ENCODE data around the gene MED15. TPM values are rescaled to one million over a fixed set of nuclear protein-coding genes. Genes with fewer than 3 reads are reported as not detected.

MED15 gene
- total and polyA plus RNA-seq, 2 donors from 2014 or later: 31.7 to 102 TPM

- FAIRE-seq: no peak
- DNase-seq: no peak
- no peaks in the 10 kb centered on the region for H3K36me3 ChIP-seq (ENCODE audit: control insufficient read depth in 2 of 3, insufficient read depth in 3 of 3, low read length in 3 of 3)
- H3K9me3 ChIP-seq (ENCODE audit: control insufficient read depth in 2 of 3, insufficient read depth in 1 of 3, low read length in 3 of 3): no peaks in the 10 kb centered on the region
- TF ChIP-seq CTCF (IDR thresholded peaks at IDR 0.05; ENCODE audit: borderline replicate concordance, extremely low read depth, insufficient read depth): no peak
- peaks cover 0 to 7% (median 0%) of the 10 kb centered on the region in 3 donors for H3K4me1 ChIP-seq (ENCODE audit: control insufficient read depth in 2 of 3, insufficient read depth in 2 of 3, low read depth in 1 of 3, low read length in 3 of 3)
- H3K27me3 ChIP-seq (ENCODE audit: control insufficient read depth, insufficient read depth, low read length): no peaks in the 10 kb centered on the region
- H3K27ac ChIP-seq (ENCODE audit: low read depth in 2 of 2, low read length in 2 of 2): no peak overlapping the region
- H3K4me3 ChIP-seq (ENCODE audit: low read length in 3 of 3): no peak overlapping the region
- intact Hi-C loops (cut with DNase I): no loop called here
- no peak overlapping the region for H3K9ac ChIP-seq (ENCODE audit: low read length in 3 of 3)
Observed at GRCh38 chr22:20605328-20605727, 97.9 kb downstream of the MED15 start.

DNA sequence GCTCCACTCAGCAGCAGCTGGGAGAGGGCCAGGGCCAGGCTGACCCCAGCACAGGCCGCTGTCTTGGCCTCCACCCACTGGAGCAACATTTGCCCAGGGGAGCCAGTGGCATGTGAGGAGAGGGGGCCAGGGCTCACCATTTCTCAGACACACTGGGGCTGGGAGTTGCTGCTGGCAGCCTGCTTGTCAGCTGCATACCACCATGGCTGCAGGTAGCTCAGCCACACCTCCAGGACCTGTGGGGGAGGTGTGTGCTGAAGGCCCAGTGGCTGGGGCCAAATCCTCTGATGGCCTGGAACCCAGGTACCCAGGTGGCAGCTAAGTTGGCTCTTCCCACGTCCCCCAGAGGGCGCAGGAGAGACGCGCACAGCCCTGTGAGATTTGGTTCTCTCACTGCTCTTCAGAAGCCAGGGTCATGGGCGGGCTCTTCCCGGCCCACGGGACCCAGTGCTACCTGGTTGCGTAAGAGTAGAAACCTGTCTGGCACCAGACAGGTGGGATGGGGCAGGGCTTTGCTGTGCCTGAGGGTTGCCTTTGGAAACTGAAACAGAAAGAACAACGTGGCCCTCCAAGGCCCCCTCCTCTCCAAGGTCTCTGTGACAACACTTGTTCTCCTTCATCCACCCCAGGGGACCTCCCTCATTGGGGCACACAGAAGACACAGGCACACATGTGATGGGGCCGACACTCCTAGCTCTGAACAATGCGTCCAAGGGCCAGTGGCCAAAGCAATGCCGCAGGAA is 98.8 kb downstream of the MED15 start:
- no peaks in the 10 kb centered on the region for H3K27me3 ChIP-seq (ENCODE audit: control insufficient read depth, insufficient read depth, low read length)
- no peaks in the 10 kb centered on the region for H3K36me3 ChIP-seq (ENCODE audit: control insufficient read depth in 2 of 3, insufficient read depth in 3 of 3, low read length in 3 of 3)
- intact Hi-C loops (cut with DNase I): no loop called here
- peak; percentile 59 for TF ChIP-seq CTCF (IDR thresholded peaks at IDR 0.05; ENCODE audit: borderline replicate concordance, extremely low read depth, insufficient read depth)
- no peak overlapping the region for H3K4me3 ChIP-seq (ENCODE audit: low read length in 3 of 3)
- H3K9ac ChIP-seq (ENCODE audit: low read length in 3 of 3): no peak overlapping the region
- peaks cover 0 to 7% (median 0%) of the 10 kb centered on the region in 3 donors for H3K4me1 ChIP-seq (ENCODE audit: control insufficient read depth in 2 of 3, insufficient read depth in 2 of 3, low read depth in 1 of 3, low read length in 3 of 3)
- no peak for FAIRE-seq
- no peaks in the 10 kb centered on the region for H3K9me3 ChIP-seq (ENCODE audit: control insufficient read depth in 2 of 3, insufficient read depth in 1 of 3, low read length in 3 of 3)
- no peak overlapping the region for H3K27ac ChIP-seq (ENCODE audit: low read depth in 2 of 2, low read length in 2 of 2)
- DNase-seq: peak; percentile 73 to 92 (median 82)

DNA sequence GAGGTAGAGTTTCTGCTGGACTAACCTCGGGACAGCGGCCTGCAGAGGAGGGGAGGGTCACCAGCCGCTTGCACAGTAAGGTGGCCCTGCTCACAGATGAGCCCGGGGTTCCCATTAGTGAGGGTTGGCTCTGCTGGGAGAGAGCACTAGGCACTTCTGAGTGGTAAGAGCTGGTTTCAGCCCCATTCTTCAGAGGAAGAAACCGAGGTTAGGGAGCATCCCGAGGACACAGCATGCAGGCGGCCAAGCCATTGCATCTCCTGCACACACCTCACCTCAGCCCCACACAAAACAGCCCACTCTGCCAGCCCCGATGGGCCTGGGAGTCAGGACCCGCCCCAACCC is 99.3 kb downstream of the MED15 start:
- intact Hi-C loops (cut with DNase I): no loop called here
- Histone ChIP-seq H3K4me3 (ENCODE audit: low read length in 3 of 3) (no peak overlapping the region), H3K27me3 (ENCODE audit: control insufficient read depth, insufficient read depth, low read length) (no peaks in the 10 kb centered on the region)

More for the DNA sequence above, 99.3 kb downstream of the MED15 start:
- Histone ChIP-seq H3K9me3 (ENCODE audit: control insufficient read depth in 2 of 3, insufficient read depth in 1 of 3, low read length in 3 of 3) (no peaks in the 10 kb centered on the region), H3K36me3 (ENCODE audit: control insufficient read depth in 2 of 3, insufficient read depth in 3 of 3, low read length in 3 of 3) (no peaks in the 10 kb centered on the region), H3K9ac (ENCODE audit: low read length in 3 of 3) (no peak overlapping the region), H3K4me1 (ENCODE audit: control insufficient read depth in 2 of 3, insufficient read depth in 2 of 3, low read depth in 1 of 3, low read length in 3 of 3) (peaks cover 0 to 7% (median 0%) of the 10 kb centered on the region in 3 donors), H3K27ac (ENCODE audit: low read depth in 2 of 2, low read length in 2 of 2) (no peak overlapping the region)
- no peak for DNase-seq
- no peak for TF ChIP-seq CTCF (IDR thresholded peaks at IDR 0.05; ENCODE audit: borderline replicate concordance, extremely low read depth, insufficient read depth)
- FAIRE-seq: no peak

All from kidney (tissue), 14 donors.